ENCODE data around the gene UBE4B. TPM values are rescaled to one million over a fixed set of nuclear protein-coding genes. Genes with fewer than 3 reads are reported as not detected.

The UBE4B gene
- total and polyA plus RNA-seq, 2 of the 13 experiments (the other 11 are each of a cell fraction or from before 2014, with no cell fraction given): 15.2 to 24.8 TPM

DNA sequence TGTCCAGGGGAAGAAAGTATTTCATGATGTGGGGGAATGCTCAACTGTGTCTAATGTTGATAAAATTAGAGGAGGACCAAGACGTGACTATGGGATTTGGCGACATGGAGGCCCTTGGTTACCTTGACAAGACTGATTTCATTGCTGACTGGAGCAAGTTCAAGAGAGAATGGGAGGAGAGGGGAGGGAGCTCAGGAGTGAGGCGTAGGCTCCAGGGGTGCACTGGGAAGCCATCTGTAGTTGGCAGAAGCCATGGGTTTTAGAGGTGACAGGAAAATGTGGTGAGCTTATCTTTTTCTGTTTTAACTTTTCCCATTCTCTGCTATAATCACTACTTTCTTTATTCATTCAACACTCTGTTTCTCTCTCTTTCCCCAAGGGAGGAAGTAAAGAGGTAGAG lies 15.8 kb downstream of the UBE4B start:
- CTCF ChIA-PET (ENCODE audit: low intra/inter-chr PET ratio, low total read pairs): no interaction called here
- no peaks in the 10 kb centered on the region; the same call in 1 of the 2 replicates for H4K20me1 ChIP-seq (ENCODE audit: insufficient read depth, low read length)
- no peak for FAIRE-seq
- in situ Hi-C loops (cut with HindIII; ENCODE audit: extremely low pct_ligation_motif_present, low pct_unique_long_range_greater_than_20kb): no loop called here
- peaks cover 24% of the 10 kb centered on the region for H3K4me1 ChIP-seq (ENCODE audit: insufficient read depth, low read length)
- POLR2A ChIA-PET: no interaction called here
- 98% methylated on average over 3 of the region's 3 CpGs for WGBS (ENCODE audit: low lambda C conversion rate)
- no peak overlapping the region for H2AFZ ChIP-seq (ENCODE audit: low read length)
- no peak overlapping the region for H3K9ac ChIP-seq (ENCODE audit: insufficient read depth, low read depth, low read length)
- peaks cover 7 to 26% of the 10 kb centered on the region in 2 experiments; a peak in 3 of 5 replicates for H3K36me3 ChIP-seq (replicated peaks in 1 of 2; ENCODE audit: control insufficient read depth in 1 of 2, insufficient read depth in 2 of 2, low read length in 2 of 2)
- no TSS peak for BruUV-seq (replicated peaks)
- peaks cover 67% of the 10 kb centered on the region for H3K79me2 ChIP-seq (ENCODE audit: insufficient read depth, low read length)
- ATAC-seq: no peak
- H3K9me3 ChIP-seq (ENCODE audit: low read length): no peaks in the 10 kb centered on the region
- no peak overlapping the region for H3K4me2 ChIP-seq (ENCODE audit: low read depth, low read length)
- H3K27ac ChIP-seq (ENCODE audit: extremely low read length, insufficient read depth, low read length): no peak overlapping the region
- intact Hi-C loops (cut with micrococcal nuclease; ENCODE audit: unreplicated experiment): no loop called here
- DNase-seq (ENCODE audit: low spot score): no peak
- H3K4me3 ChIP-seq (replicated peaks in 1 of 3; ENCODE audit: insufficient read depth in 1 of 3, low read depth in 2 of 3, low read length in 3 of 3): no peak overlapping the region
- H3K27me3 ChIP-seq (ENCODE audit: control insufficient read depth in 1 of 2, insufficient read depth in 2 of 2, low read length in 2 of 2): no peaks in the 10 kb centered on the region
- TF ChIP-seq SIN3A (IDR thresholded peaks at IDR 0.05; ENCODE audit: borderline replicate concordance, low read depth, low read length) (no peak), SALL1 (CRISPR knock-in tag; IDR thresholded peaks at IDR 0.05) (no peak), ZNF430 (CRISPR knock-in tag; IDR thresholded peaks at IDR 0.05) (no peak), ZMAT3 (CRISPR knock-in tag; conservative IDR thresholded peaks at IDR 0.05) (no peak), ZNF839 (CRISPR knock-in tag; IDR thresholded peaks at IDR 0.05; ENCODE audit: borderline replicate concordance) (no peak)
- TF ChIP-seq, protein P1, sequence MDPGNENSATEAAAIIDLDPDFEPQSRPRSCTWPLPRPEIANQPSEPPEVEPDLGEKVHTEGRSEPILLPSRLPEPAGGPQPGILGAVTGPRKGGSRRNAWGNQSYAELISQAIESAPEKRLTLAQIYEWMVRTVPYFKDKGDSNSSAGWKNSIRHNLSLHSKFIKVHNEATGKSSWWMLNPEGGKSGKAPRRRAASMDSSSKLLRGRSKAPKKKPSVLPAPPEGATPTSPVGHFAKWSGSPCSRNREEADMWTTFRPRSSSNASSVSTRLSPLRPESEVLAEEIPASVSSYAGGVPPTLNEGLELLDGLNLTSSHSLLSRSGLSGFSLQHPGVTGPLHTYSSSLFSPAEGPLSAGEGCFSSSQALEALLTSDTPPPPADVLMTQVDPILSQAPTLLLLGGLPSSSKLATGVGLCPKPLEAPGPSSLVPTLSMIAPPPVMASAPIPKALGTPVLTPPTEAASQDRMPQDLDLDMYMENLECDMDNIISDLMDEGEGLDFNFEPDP (CRISPR knock-in tag; conservative IDR thresholded peaks at IDR 0.05): no peak
- TF ChIP-seq, protein P2, sequence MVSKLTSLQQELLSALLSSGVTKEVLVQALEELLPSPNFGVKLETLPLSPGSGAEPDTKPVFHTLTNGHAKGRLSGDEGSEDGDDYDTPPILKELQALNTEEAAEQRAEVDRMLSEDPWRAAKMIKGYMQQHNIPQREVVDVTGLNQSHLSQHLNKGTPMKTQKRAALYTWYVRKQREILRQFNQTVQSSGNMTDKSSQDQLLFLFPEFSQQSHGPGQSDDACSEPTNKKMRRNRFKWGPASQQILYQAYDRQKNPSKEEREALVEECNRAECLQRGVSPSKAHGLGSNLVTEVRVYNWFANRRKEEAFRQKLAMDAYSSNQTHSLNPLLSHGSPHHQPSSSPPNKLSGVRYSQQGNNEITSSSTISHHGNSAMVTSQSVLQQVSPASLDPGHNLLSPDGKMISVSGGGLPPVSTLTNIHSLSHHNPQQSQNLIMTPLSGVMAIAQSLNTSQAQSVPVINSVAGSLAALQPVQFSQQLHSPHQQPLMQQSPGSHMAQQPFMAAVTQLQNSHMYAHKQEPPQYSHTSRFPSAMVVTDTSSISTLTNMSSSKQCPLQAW (CRISPR knock-in tag; IDR thresholded peaks at IDR 0.05): no peak
- TF ChIP-seq, protein P3, sequence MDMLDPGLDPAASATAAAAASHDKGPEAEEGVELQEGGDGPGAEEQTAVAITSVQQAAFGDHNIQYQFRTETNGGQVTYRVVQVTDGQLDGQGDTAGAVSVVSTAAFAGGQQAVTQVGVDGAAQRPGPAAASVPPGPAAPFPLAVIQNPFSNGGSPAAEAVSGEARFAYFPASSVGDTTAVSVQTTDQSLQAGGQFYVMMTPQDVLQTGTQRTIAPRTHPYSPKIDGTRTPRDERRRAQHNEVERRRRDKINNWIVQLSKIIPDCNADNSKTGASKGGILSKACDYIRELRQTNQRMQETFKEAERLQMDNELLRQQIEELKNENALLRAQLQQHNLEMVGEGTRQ (IDR thresholded peaks at IDR 0.05; ENCODE audit: low read depth, low read length): no peak
- TF ChIP-seq, protein P3 (CRISPR knock-in tag; IDR thresholded peaks at IDR 0.05; ENCODE audit: borderline replicate concordance): no peak
- TF ChIP-seq, protein P4, sequence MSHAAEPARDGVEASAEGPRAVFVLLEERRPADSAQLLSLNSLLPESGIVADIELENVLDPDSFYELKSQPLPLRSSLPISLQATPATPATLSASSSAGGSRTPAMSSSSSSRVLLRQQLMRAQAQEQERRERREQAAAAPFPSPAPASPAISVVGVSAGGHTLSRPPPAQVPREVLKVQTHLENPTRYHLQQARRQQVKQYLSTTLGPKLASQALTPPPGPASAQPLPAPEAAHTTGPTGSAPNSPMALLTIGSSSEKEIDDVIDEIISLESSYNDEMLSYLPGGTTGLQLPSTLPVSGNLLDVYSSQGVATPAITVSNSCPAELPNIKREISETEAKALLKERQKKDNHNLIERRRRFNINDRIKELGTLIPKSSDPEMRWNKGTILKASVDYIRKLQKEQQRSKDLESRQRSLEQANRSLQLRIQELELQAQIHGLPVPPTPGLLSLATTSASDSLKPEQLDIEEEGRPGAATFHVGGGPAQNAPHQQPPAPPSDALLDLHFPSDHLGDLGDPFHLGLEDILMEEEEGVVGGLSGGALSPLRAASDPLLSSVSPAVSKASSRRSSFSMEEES (CRISPR knock-in tag; IDR thresholded peaks at IDR 0.05): no peak
- TF ChIP-seq, protein P5, sequence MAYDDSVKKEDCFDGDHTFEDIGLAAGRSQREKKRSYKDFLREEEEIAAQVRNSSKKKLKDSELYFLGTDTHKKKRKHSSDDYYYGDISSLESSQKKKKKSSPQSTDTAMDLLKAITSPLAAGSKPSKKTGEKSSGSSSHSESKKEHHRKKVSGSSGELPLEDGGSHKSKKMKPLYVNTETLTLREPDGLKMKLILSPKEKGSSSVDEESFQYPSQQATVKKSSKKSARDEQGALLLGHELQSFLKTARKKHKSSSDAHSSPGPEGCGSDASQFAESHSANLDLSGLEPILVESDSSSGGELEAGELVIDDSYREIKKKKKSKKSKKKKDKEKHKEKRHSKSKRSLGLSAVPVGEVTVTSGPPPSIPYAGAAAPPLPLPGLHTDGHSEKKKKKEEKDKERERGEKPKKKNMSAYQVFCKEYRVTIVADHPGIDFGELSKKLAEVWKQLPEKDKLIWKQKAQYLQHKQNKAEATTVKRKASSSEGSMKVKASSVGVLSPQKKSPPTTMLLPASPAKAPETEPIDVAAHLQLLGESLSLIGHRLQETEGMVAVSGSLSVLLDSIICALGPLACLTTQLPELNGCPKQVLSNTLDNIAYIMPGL (CRISPR knock-in tag; IDR thresholded peaks at IDR 0.05; ENCODE audit: borderline replicate concordance in 1 of 2, low read depth in 1 of 2): no peak
- TF ChIP-seq, protein P6, sequence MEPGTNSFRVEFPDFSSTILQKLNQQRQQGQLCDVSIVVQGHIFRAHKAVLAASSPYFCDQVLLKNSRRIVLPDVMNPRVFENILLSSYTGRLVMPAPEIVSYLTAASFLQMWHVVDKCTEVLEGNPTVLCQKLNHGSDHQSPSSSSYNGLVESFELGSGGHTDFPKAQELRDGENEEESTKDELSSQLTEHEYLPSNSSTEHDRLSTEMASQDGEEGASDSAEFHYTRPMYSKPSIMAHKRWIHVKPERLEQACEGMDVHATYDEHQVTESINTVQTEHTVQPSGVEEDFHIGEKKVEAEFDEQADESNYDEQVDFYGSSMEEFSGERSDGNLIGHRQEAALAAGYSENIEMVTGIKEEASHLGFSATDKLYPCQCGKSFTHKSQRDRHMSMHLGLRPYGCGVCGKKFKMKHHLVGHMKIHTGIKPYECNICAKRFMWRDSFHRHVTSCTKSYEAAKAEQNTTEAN (CRISPR knock-in tag; conservative IDR thresholded peaks at IDR 0.05): no peak
- TF ChIP-seq, protein P7, sequence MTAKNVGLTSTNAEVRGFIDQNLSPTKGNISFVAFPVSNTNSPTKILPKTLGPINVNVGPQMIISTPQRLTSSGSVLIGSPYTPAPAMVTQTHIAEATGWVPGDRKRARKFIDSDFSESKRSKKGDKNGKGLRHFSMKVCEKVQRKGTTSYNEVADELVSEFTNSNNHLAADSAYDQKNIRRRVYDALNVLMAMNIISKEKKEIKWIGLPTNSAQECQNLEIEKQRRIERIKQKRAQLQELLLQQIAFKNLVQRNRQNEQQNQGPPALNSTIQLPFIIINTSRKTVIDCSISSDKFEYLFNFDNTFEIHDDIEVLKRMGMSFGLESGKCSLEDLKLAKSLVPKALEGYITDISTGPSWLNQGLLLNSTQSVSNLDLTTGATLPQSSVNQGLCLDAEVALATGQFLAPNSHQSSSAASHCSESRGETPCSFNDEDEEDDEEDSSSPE (CRISPR knock-in tag; IDR thresholded peaks at IDR 0.05): no peak

All from HepG2 (cell line).